GM18870 (cell line): ENCODE results near the gene BBS1.
A peak's percentile ranks its signal among the peaks of the same experiment; 100 is the strongest.

ENCODE experiments used
- ATAC-seq: cut with Tn5 transposase; IDR thresholded peaks from one replicate; pipeline ENCODE4 v1.9.1; 2021; ENCODE audit warnings: moderate library complexity; ENCODE audit not compliant: unreplicated experiment

The BBS1 gene

DNA sequence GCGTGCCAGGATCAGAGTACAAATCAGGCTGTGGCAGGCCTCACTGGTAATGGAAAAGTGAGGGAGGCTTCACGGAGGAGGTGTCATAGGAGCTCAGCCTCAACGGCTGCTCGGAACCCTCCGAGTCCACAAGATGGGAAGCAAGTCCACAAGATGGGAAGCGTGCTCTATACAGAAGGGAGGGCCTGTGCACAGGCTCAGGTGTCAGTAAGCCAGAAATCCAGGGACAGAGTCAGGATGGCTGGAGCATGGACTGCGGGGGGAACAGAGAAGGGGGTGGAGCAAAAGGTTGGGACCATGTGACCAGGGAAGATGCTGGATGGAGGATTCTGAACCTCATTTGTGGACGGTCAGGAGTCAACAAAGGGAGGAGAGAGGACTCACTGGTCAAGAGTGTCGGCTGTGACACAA lies 33.6 kb upstream of the BBS1 start:
- ATAC-seq = no peak

DNA sequence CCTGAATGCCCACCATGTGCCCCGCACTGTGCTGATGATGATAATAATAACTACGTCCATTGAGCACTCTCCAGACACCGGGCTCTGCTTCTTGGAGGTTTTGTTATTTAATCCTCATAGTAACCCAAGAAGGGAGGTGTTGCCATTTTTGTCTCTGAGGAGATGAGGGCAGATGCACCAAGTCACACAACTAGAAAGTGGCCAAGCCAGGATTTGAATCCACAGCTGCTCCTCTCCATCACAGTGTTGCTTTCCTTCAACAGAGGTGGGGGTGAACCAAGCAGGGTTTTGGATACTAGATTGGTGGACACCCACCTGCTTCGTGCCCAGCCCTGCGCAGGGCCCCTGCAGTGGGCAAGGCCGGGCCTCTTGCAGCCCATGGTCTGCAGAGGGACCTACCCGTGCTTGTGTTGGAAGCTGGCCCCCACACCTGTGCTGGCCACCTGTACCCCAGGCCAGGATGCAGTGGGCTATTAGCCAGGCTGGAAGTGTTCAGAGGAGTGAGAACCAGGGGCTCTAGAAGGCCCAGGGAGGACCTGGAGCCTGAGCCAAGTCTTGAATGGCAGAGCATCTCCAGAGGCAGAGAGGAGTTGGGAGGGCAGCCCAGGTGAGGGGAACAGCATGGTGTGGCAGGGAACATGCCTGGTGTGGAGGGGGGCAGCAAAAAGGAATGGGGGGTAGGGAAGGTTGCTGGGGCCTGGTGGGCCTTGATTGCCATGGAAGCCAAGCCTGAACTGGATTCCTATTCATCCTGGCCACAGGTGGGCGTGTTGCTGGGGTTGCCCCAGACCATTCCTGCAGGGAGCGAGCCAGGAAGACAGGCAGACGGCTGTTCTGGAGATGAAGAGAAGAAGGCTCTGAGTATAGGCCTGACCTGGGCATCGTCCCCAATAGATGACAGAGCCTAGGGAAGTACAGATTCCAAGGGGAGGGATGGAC lies 32.9 kb upstream of the BBS1 start:
- ATAC-seq = no peak

DNA sequence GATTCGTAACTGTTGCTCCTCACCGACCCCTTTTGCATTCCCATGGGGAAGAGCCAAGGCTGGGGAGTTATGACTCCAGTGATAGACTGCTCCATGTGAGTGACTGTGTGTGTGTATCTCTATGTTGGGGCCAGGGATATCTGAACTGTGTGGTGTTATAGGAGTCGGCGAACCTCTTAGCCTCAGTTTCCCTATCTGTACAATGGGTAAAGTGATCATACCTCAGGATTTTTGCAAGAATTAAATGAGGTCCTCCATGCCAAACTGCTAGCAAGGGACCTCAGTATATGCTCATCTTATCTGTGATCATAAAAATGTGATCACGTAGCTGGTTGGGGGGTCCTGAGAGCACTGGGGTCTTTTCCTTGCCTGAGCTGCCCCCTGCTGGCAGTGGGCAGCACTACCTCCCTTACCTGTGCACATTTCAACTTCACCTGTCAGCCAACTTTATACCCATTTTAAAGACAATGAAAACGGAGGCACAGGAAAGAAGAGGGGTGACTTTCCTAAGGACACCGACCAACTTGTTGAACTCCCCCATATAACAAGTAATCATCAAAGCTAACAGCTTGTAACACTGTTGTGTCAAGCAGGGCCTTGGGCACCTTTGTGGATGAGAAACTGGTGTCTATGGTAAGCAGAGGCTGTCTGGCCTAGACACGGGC lies 31.6 kb upstream of the BBS1 start:
- ATAC-seq = no peak

DNA sequence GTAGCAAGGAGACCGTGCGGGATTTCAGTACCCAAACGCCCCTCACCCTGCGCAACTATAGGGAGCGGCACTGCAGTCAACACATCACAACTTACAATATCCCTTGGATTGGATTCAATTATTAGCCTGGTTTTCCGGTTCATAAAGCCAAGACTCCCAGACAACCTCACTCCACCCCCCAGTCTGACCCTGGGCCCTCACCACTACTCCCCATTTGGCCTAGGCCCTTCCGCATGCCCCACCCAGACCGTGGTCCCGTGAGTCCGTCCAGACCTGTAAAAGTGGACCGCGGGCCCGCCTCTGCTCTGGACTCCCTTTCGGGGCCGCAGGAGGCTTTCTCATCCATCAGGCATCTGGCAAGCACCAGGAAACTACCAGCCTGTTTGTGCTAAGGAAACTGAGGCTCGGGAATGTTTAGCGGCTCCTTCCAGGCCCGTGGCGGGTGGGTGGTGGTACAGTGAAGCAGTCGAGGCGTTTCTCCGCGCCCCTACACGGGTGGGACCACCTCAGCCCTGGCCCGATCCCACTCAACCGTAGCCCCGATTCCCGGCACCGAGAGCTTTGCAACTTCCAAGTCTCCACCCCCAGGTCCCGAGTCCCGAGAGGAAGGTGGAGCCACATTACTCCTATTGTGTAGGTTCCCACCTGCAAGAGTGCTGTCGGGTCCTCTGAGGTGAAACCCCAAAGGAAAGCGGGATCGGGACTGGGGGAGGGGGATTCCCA lies 30.9 kb upstream of the BBS1 start:
- ATAC-seq = no peak

- ATAC-seq = peak; percentile 80
Measured at GRCh38 chr11:66480117-66480938, 30.1 kb upstream of the BBS1 start, which contains the start of gene DPP3. Gene DPP3 (plus strand): TSS chr11:66480434. CDS start chr11:66482201, 1,767 bp downstream.

DNA sequence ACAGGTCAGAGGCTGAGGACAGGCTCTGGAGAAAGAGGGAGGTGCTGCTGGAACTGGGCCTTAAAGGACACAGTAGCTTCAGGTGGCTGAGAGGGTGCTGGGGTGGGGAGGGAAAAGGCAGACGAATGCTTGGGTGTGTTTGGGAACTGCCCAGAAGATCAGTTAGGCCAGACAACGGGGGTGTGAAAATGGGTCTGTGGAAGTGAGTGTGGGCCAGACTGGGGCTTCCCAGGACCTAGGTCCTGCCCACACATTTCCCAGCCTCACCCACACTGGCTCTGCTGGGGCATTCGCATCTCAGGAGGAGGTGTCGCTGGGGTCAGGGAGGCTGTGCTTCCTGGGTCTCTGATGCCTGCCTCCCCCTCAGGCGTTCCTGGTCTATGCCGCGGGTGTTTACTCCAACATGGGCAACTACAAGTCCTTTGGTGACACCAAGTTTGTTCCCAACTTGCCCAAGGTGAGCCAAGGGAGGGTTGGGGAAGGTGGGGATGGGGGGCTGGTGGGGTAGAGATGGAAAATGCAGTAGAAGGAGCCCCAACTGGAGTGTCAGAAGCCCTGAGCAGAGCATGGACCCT lies 25.5 kb upstream of the BBS1 start:
- ATAC-seq = no peak

DNA sequence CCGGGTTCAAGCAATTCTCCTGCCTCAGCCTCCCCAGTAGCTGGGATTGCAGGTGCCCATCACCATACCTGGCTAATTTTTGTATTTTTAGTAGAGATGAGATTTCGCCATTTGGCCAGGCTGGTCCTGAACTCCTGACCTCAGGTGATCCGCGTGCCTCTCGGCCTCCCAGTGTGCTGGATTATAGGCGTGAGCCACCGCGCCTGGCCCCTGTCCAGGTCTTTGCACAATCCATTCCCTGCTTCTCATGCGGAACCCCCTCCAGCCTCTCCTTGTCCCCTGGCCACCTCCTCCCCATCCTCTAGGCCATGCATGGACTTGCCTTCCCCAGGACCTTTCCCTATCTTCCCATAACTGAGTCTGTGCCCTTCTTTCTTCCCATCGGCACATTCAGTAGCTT lies 21.5 kb upstream of the BBS1 start:
- no peak for ATAC-seq

- no peak for ATAC-seq
Measured at GRCh38 chr11:66489636-66490035, 20.8 kb upstream of the BBS1 start.

- no peak for ATAC-seq
Measured at GRCh38 chr11:66491315-66491935, 19.0 kb upstream of the BBS1 start.

GRCh38 chr11:66492161-66492865 lies 18.1 kb upstream of the BBS1 start:
- no peak for ATAC-seq

DNA sequence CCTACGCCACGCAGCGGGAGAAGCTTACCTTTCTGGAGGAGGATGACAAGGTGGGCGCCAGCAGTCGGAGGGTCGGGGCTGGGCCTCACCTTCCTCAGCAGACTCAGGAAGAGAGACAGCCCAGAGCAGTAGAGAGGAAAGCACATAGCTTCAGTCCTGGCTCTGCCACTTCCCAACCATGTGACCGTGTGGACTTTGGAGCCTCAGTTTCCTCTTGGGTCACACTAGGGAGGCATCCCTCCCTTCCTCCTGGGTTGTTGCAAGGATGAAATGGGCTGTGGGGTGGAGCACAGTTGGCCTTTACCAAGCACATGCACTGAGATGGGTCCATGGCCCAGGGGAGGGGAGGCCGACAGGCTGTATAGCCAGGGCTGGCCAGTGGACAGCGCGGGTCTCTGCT lies 17.3 kb upstream of the BBS1 start:
- ATAC-seq = no peak

GRCh38 chr11:66494458-66494857 lies 16.0 kb upstream of the BBS1 start:
- no peak for ATAC-seq

DNA sequence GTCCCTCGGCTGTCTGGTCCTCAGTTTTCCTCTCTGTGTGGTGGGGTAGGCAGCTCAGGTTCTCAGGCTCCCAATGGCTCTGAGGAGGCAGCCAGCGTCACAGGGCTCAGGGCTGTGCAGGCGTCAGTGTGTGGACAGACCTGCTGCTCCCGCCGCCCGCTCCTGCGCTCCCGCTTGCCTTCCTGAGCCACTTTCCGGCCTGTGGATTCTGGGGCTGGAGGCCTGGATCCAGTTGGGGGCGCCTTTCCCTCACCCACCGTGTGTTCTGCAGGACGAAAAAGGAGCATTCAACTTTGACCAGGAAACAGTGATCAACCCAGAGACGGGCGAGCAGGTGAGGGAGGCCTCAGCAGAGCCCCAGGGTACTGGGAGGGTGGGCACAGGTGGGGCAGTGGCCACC lies 15.5 kb upstream of the BBS1 start:
- no peak for ATAC-seq

- ATAC-seq = no peak
Measured at GRCh38 chr11:66495401-66495854, 15.0 kb upstream of the BBS1 start.

DNA sequence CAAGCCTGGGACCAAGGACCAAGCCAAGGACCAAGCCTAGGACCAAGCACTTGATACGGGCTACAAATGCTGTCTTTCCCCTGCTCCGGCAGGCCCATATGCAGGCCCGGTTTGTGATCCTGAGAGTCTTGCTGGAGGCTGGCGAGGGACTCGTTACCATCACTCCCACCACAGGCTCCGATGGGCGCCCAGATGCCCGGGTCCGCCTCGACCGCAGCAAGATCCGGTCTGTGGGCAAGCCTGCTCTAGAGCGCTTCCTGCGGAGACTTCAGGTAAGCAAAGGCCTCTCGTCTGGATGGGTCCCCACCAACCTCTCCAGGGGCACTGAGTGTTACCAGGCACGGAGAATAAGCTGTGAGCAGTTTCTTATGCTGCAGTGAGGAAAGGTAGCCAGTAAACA lies 13.2 kb upstream of the BBS1 start:
- ATAC-seq = no peak

DNA sequence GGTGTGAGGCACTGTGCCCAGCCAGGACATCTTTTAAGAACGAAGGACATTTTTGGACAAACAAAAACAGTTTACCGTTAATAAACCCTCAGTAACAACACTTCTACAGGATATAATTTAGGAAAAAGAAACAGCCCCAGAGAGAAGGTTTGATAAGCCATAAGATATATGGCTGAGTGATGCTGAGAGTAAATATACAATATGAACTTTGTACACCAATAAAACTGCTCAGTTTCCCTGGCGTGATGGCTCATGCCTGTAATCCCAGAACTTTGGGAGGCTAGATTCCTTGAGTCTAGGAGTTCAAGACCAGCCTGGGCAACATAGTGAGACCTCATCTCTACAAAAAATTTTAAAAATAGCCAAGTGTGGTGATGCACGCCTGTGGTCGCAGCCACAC lies 11.9 kb upstream of the BBS1 start:
- no peak for ATAC-seq

DNA sequence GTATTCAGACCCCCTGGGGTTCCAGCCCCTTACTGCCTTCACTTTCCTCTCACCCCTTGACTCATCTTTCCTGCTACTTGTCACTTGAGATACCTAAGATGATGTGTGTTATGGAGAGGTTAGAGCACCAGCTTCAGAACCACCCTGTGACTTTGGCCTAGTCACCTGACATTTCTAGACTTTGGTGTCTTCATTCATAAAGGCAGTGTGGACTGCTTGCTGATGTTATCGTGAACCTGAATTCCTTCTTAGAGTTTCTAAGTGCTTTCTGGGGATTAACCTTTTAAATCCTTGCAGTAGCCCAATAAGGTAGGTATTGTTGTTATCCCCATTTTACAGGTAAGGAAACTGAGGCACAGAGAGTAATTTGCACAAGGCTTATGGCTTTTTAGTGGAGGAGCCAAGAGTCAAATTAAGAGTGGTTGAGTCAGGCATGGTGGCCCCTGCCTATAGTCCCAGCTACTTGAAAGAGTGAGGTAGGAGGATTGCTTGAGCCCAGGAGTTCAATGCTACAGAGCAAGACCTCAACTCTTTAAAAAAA lies 5.1 kb upstream of the BBS1 start:
- ATAC-seq = no peak

DNA sequence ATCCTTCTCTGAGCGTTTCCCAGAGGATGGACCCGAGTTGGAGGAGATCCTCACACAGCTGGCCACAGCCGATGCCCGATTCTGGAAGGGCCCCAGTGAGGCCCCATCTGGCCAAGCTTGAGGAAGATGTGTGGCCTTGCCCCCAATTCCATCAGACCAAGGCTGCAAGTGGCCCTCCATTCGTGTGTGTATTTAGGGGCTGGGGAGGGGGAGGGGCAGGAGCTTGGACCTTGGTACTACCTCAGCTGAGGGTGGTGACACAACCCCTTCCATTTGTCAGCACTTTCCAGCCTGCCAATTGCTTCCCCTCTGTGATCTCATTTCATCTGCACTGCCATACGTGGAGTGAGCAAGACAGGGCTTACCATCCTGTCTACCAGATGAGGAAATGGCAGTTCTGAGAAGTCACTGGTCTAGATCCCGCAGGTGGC lies 1.3 kb upstream of the BBS1 start:
- ATAC-seq = no peak

DNA sequence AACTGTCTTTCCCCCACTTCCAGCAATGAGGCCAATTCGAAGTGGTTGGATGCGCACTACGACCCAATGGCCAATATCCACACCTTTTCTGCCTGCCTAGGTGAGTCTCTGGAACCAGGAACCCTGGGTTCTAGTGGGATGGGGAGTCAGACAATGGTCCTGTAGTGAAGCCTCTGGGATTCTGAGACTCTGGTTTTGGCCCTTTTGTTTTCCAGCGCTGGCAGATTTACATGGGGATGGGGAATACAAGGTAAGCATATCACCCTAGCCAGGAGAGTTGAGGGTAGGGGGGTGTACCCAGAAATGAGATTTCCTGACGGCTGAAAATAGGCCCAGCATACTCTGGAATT lies 530 bp downstream of the BBS1 start:
- no peak for ATAC-seq
